Thyroid gland (tissue), 4 donors: ENCODE results near the gene CEP85.
A peak's percentile ranks its signal among the peaks of the same experiment; 100 is the strongest.

ENCODE experiments used
- POLR2A ChIP-seq, 2 donors: fragments of 450-650 bp; IDR thresholded peaks; one replicate each; pipeline ENCODE4 v1.6.1; 2017; ENCODE audit warnings: antibody characterized with exemption in 2 of 2, mild to moderate bottlenecking in 2 of 2, moderate library complexity in 1 of 2
- TF ChIP-seq, protein P1 (sequence below), 6 experiments: fragments of 200-600 bp in 3 of 6; fragments of 450-650 bp in 3 of 6; sonication (generic) in 3 of 6; IDR thresholded peaks; one replicate each; pipeline ENCODE4 v1.5.1; 2016 to 2019; ENCODE audit warnings: antibody characterized with exemption in 6 of 6, mild to moderate bottlenecking in 2 of 6, inconsistent platforms in 1 of 6, moderate library complexity in 1 of 6

DNA sequence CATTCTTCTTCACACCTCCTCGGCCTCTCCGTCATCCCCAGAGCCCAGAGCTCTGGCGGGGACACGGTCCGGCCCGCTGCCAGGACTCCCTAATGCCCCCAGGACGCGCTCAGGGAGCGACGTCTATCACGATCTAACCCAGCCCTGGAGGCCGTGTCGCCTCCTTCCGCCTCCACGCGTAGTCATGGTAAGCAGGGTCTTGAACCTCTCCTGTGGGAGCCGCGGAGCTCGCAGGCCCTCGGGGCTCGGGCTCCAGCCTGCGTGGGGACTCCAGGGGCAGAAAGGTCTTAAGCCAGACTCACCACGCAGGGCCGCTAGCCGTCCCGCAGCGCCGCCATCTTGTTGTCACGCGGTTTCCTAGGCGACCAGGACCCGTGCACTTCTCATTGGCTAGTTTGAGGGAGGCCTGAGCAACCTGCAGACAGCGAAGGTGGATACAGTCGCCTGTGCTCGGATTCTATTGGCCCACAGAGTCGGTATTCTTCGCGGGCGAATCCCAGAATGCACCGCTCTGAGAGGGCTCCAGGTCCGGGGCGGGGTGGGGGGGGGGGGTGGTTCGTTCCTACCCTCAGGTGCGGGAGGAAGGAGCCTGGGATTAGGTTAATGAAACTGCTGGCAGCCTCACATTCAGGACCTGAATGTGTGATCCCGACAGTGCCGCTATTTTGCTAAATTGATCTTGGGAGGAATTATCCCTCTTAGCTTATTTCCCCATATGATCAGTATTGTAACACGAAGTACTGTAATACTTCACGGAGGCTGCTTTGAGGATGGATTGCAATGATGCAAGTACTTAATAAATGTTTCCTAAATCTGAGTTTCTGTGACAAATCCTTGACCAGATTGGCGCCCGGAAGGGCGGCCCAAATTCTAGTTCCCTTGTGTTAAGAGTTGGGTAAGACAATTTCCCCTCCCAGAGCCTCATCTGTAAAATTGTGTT lies 72.6 kb downstream of the CEP85 start, which contains the start of gene UBXN11:
- TF ChIP-seq, protein P1, sequence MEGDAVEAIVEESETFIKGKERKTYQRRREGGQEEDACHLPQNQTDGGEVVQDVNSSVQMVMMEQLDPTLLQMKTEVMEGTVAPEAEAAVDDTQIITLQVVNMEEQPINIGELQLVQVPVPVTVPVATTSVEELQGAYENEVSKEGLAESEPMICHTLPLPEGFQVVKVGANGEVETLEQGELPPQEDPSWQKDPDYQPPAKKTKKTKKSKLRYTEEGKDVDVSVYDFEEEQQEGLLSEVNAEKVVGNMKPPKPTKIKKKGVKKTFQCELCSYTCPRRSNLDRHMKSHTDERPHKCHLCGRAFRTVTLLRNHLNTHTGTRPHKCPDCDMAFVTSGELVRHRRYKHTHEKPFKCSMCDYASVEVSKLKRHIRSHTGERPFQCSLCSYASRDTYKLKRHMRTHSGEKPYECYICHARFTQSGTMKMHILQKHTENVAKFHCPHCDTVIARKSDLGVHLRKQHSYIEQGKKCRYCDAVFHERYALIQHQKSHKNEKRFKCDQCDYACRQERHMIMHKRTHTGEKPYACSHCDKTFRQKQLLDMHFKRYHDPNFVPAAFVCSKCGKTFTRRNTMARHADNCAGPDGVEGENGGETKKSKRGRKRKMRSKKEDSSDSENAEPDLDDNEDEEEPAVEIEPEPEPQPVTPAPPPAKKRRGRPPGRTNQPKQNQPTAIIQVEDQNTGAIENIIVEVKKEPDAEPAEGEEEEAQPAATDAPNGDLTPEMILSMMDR (IDR thresholded peaks at IDR 0.05) = no peak
- TF ChIP-seq POLR2A (IDR thresholded peaks at IDR 0.05) = peak in 1 of 2 donors; percentile 47
